Adrenal gland (tissue), 12 donors: ENCODE results near the gene SAT2. TPM values are rescaled to one million over a fixed set of nuclear protein-coding genes. Genes with fewer than 3 reads are reported as not detected.
A peak's percentile ranks its signal among the peaks of the same experiment; 100 is the strongest.

Experiments
- DNase-seq, 7 donors: peaks; one replicate each; pipeline ENCODE4 v3.0.0-alpha.2; 2019 to 2020
- H3K27ac ChIP-seq, 5 donors: fragments of 200-600 bp; sonication (generic) in 4 of 5; 1 replicate in 3 of 5; 2 replicates in 2 of 5; pipeline versions ENCODE4 v1.5.1 to v1.8.0; 2016 to 2020; ENCODE audit warnings: mild to moderate bottlenecking in 1 of 5
- H3K27me3 ChIP-seq: fragments of 200-600 bp; 2 replicates; pipeline ENCODE4 v1.8.0; 2021
- H3K36me3 ChIP-seq, 2 donors: fragments of 200-600 bp; replicated peaks in 1 of 2; 1 replicate in 1 of 2; 2 replicates in 1 of 2; pipeline versions ENCODE4 v1.5.1 to v1.8.0; 2018 to 2022
- H3K4me1 ChIP-seq, 2 donors: fragments of 200-600 bp; replicated peaks in 1 of 2; 1 replicate in 1 of 2; 2 replicates in 1 of 2; pipeline versions ENCODE4 v1.5.1 to v1.8.0; 2018 to 2021
- H3K4me3 ChIP-seq, 4 donors: fragments of 200-600 bp; sonication (generic) in 3 of 4; one replicate each; pipeline ENCODE4 v1.5.1; 2016 to 2018
- H3K9me3 ChIP-seq, 3 donors: fragments of 200-600 bp; sonication (generic) in 1 of 3; replicated peaks in 1 of 3; 1 replicate in 2 of 3; 2 replicates in 1 of 3; pipeline versions ENCODE4 v1.5.1 to v1.8.0; 2016 to 2021
- CTCF ChIP-seq, 6 experiments: fragments of 450-650 bp in 4 of 6; fragments of 200-600 bp in 2 of 6; sonication (generic) in 1 of 6; IDR thresholded peaks; 1 replicate in 5 of 6; 2 replicates in 1 of 6; pipeline versions ENCODE4 v1.5.1 to v1.8.0; 2016 to 2021; ENCODE audit warnings: antibody characterized with exemption in 6 of 6, mild to moderate bottlenecking in 2 of 6, moderate library complexity in 1 of 6
- POLR2A ChIP-seq, 2 donors: fragments of 450-650 bp; IDR thresholded peaks; one replicate each; pipeline ENCODE4 v1.6.1; 2017; ENCODE audit warnings: antibody characterized with exemption in 2 of 2, mild to moderate bottlenecking in 2 of 2, moderate library complexity in 1 of 2
- WGBS, 4 donors: extraction: QIAGEN DNeasy Blood & Tissue Kit in 2 of 4; methylation state at CpG; one replicate each; pipeline versions ENCODE4 v1.1.5 to v1.1.7; 2013 to 2017; 5-methylcytosine and 5-hydroxymethylcytosine counted together
- intact Hi-C, 2 donors: fragments of 100-400 bp; cut with DNase I; formaldehyde crosslinking; loops; one replicate each; pipeline versions ENCODE4 v1.14.1 to v1.15.0; 2022 to 2023
- polyA plus RNA-seq, 3 donors: library from polyadenylated mRNA; stranded (reverse); fragments of 200-250 nt in 2 of 3; fragments of 350-450 nt in 1 of 3; fragmentation: Illumina TruSeq in 1 of 3; extraction: RNeasy Lipid Tissue Mini Kit (QIAGEN cat#74804) in 1 of 3; gene quantifications; one replicate each; pipeline ENCODE4 v1.2.3, GENCODE V29; 2013 to 2014
- total RNA-seq, 9 donors: library from RNA; depleted of rRNA in 4 of 9; stranded (reverse); fragments of >200 nt in 4 of 9; fragments of 120-200 nt in 1 of 9; fragmentation: NEBNext Ultra II Directional in 1 of 9; extraction: Animal tissue kit (Norgen Biotek cat#: 25700) in 1 of 9; gene quantifications; one replicate each; pipeline versions ENCODE4 v1.1.0 to v1.2.4, GENCODE V29; 2013 to 2023
- donor health status: healthy with polysubstance abuse.
- donor health status: Bipolar disorder and iron deficiency.
- donor health status: DM: yes; HTN: yes; CAD: no.
- donor health status: DM: no; HTN: no; CAD: no.
- donor health status: DM: no; HTN: no; CAD: no.
- donor health status: DM: yes; HTN: yes; CAD: no.

Gene SAT2
- total and polyA plus RNA-seq, 12 donors, result 165 to 700 (median 254) TPM

DNA sequence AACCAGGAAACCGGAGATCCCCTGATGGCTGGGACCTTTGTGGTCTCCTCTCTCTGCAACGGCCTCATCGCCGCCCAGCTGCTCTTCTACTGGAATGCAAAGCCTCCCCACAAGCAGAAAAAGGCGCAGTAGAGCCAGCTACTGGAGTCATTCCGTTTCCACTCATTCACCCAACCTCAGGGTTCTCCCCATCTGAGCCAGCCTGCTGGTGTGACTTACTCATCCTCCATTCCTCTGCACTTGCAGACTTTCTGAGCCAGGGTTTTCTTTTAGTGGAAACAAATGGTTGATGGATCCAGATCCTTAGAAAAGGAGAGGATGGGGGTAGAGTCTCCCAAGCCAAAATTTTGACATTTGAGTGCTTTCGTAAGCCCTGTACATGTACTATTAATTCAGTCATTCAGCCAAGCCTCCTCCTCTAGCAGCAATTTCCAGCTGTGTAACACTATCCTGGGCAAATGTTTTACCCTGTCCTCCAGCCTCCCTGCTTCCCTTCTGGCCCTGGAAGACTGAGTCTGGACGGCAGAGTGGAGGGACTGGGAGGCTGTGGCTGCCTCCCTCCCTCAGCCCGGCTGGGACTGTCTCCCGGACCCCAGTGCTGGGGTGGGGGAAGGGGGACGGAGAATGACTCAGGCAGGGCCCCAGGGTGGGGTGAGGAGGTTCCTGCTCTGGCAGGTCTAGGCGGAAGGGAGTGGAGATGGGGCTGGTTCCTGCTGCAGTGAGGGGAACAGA lies 40.0 kb downstream of the SAT2 start:
- TF ChIP-seq CTCF (IDR thresholded peaks at IDR 0.05), result no peak
- TF ChIP-seq POLR2A (IDR thresholded peaks at IDR 0.05), result no peak
- Histone ChIP-seq H3K27ac (peak overlapping the region in 1 of 5 donors; percentile 7), H3K4me1 (peaks cover 15 to 31% of the 10 kb centered on the region in 2 donors), H3K36me3 (peaks cover 0 to 41% of the 10 kb centered on the region in 2 donors), H3K4me3 (no peak overlapping the region), H3K9me3 (no peaks in the 10 kb centered on the region), H3K27me3 (no peaks in the 10 kb centered on the region)
- 66 to 73% (median 70%) methylated on average over 10 to 12 of the region's 12 CpGs for WGBS, 4 donors
- intact Hi-C loops, result no loop called here
- no peak for DNase-seq

GRCh38 chr17:7586673-7587419 lies 40.8 kb downstream of the SAT2 start:
- no peak overlapping the region for H3K4me3 ChIP-seq
- no peak for TF ChIP-seq CTCF (IDR thresholded peaks at IDR 0.05)
- no peak for TF ChIP-seq POLR2A (IDR thresholded peaks at IDR 0.05)
- peaks cover 18 to 37% of the 10 kb centered on the region in 2 donors for H3K4me1 ChIP-seq
- H3K9me3 ChIP-seq, result no peaks in the 10 kb centered on the region
- intact Hi-C loops, result no loop called here
- WGBS, 4 donors, result 72 to 89% (median 83%) methylated on average over 8 to 9 of the region's 9 CpGs
- H3K36me3 ChIP-seq, result peaks cover 0 to 33% of the 10 kb centered on the region in 2 donors
- H3K27ac ChIP-seq, result peak overlapping the region in 1 of 5 donors; percentile 7
- H3K27me3 ChIP-seq, result no peaks in the 10 kb centered on the region
- no peak for DNase-seq

DNA sequence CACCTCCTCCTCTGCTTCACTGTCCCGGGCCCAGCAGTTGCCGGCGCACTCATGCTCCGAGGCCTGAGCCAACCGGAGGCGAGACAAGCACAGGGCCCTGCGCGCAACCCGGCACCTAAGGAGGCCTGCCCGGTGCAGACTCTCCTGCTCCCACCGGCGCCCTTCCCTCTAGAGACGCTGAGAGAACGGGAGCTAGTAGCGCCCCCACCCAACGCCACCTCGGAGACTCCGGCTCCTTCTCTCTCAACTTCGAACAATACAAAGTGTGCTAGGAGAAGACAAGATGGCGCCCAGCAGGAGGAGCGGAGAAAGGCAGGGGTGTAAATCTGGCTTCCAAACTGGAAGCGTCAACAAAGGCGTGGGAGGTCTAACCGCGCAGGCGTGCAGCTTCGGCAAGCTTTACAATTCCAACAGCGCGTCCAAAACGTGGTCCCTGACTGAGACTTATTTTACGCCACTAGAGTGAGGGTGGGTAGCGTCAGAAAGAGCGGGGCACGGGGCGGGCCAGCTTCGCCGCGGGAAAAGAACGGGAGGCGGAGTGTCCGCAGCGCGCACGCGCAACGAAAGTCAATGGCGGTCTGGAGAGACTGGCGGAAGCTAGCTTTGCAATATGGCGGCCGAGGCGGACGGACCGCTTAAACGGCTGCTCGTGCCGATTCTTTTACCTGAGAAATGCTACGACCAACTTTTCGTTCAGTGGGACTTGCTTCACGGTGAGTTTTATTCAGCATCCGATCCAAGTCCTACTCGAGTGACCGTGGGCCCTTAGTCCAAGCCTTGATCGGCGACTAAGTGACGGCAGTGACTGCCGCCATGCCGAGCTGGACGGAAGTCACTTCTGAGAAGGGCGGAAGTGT lies 44.1 kb downstream of the SAT2 start, which contains the start of gene MPDU1:
MPDU1 (plus strand) TSS at position 600 of the 857 bp plus-strand sequence; CDS start at position 611, 11 bp downstream.
- 11 to 23% (median 13%) methylated on average over 51 to 69 of the region's 69 CpGs for WGBS, 4 donors
- Histone ChIP-seq H3K36me3 (peaks cover 0 to 27% of the 10 kb centered on the region in 2 donors), H3K27me3 (no peaks in the 10 kb centered on the region), H3K27ac (peak within 1 kb of the TSS; percentile 78 to 97 (median 96)), H3K9me3 (no peaks in the 10 kb centered on the region), H3K4me1 (peaks cover 32 to 49% of the 10 kb centered on the region in 2 donors), H3K4me3 (peak within 1 kb of the TSS; percentile 8 to 85 (median 48))
- intact Hi-C loops, result no loop called here
- peak; percentile 96 to 98 (median 97) for DNase-seq
- peak in 1 of 6 experiments; percentile 6 for TF ChIP-seq CTCF (IDR thresholded peaks at IDR 0.05)
- peak; percentile 74 to 91 for TF ChIP-seq POLR2A (IDR thresholded peaks at IDR 0.05)
